Measurements from ENCODE around the gene TRIM59. TPM values are rescaled to one million over a fixed set of nuclear protein-coding genes. Genes with fewer than 3 reads are reported as not detected.

Gene TRIM59
- total RNA-seq, 2 donors from 2014 or later = 0.99 to 2.1 TPM

GRCh38 chr3:160417311-160417710 is 32.3 kb downstream of the TRIM59 start:
- 55 to 76% methylated on average over 3 of the region's 3 CpGs for whole genome bisulfite sequencing, 2 donors

GRCh38 chr3:160413613-160414248 is 35.9 kb downstream of the TRIM59 start:
- WGBS, 2 donors = 33 to 35% methylated on average over 3 of the region's 3 CpGs
- intact Hi-C loops (cut with DNase I) = loop anchor here (10.0 kb wide), 2 partner anchors 249 to 379 kb away; no protein-coding TSS in a partner anchor
- Histone ChIP-seq H3K27me3 (no peaks in the 10 kb centered on the region), H3K4me1 (no peaks in the 10 kb centered on the region), H3K4me3 (no peak overlapping the region), H3K27ac (no peak overlapping the region), H3K9me3 (no peaks in the 10 kb centered on the region), H3K36me3 (replicated peaks in 1 of 2; ENCODE audit: insufficient read depth in 1 of 2, low read depth in 2 of 2) (peaks cover 0 to 4% of the 10 kb centered on the region in 2 donors)
- ATAC-seq (peak; percentile 82), DNase-seq (peak; percentile 61 to 71 (median 64))
- TF ChIP-seq CTCF (IDR thresholded peaks at IDR 0.05) (peak; percentile 71 to 93 (median 83)), POLR2A (IDR thresholded peaks at IDR 0.05) (no peak)

More at GRCh38 chr3:160417311-160417710, 32.3 kb downstream of the TRIM59 start:
- Histone ChIP-seq H3K27me3 (no peaks in the 10 kb centered on the region), H3K4me3 (no peak overlapping the region), H3K4me1 (no peaks in the 10 kb centered on the region), H3K36me3 (replicated peaks in 1 of 2; ENCODE audit: insufficient read depth in 1 of 2, low read depth in 2 of 2) (peaks cover 0 to 4% of the 10 kb centered on the region in 2 donors), H3K27ac (no peak overlapping the region), H3K9me3 (no peaks in the 10 kb centered on the region)
- TF ChIP-seq CTCF (IDR thresholded peaks at IDR 0.05) (no peak), POLR2A (IDR thresholded peaks at IDR 0.05) (no peak)
- intact Hi-C loops (cut with DNase I) = loop anchor here (10.0 kb wide), 2 partner anchors 253 to 383 kb away; no protein-coding TSS in a partner anchor
- ATAC-seq = no peak
- no peak for DNase-seq

- DNase-seq (no peak), ATAC-seq (no peak)
- Histone ChIP-seq H3K9me3 (no peaks in the 10 kb centered on the region), H3K27ac (no peak overlapping the region), H3K27me3 (no peaks in the 10 kb centered on the region), H3K4me3 (no peak overlapping the region), H3K36me3 (replicated peaks in 1 of 2; ENCODE audit: insufficient read depth in 1 of 2, low read depth in 2 of 2) (peaks cover 0 to 6% of the 10 kb centered on the region in 2 donors), H3K4me1 (no peaks in the 10 kb centered on the region)
- 48 to 70% methylated on average over 1 of the region's 1 CpG for WGBS, 2 donors
- TF ChIP-seq POLR2A (IDR thresholded peaks at IDR 0.05) (no peak), CTCF (IDR thresholded peaks at IDR 0.05) (no peak)
- intact Hi-C loops (cut with DNase I) = loop anchor here (10.0 kb wide), 2 partner anchors 248 to 378 kb away; no protein-coding TSS in a partner anchor
These were observed 37.1 kb downstream of the TRIM59 start for GRCh38 chr3:160412477-160412876.

- 80 to 88% methylated on average over 10 of the region's 10 CpGs for WGBS, 2 donors
- ATAC-seq (no peak), DNase-seq (no peak)
- Histone ChIP-seq H3K4me1 (no peaks in the 10 kb centered on the region), H3K4me3 (no peak overlapping the region), H3K27me3 (no peaks in the 10 kb centered on the region), H3K27ac (no peak overlapping the region), H3K9me3 (no peaks in the 10 kb centered on the region), H3K36me3 (replicated peaks in 1 of 2; ENCODE audit: insufficient read depth in 1 of 2, low read depth in 2 of 2) (peaks cover 0 to 6% of the 10 kb centered on the region in 2 donors)
- intact Hi-C loops (cut with DNase I) = loop anchor here (10.0 kb wide), 2 partner anchors 245 to 375 kb away; no protein-coding TSS in a partner anchor
- TF ChIP-seq CTCF (IDR thresholded peaks at IDR 0.05) (no peak), POLR2A (IDR thresholded peaks at IDR 0.05) (no peak)
These were observed 39.6 kb downstream of the TRIM59 start for GRCh38 chr3:160409812-160410610.

Measured in body of pancreas (tissue), 4 donors.